Fibroblast of pulmonary artery (primary cell): ENCODE measurements around the gene CAMTA1.
"Not testable (repeated sequence)": the region's sequence is repeated elsewhere in the genome, so short reads cannot be mapped to it uniquely, and the experiment has no call there.

ENCODE experiments used
- DNase-seq: peaks from one replicate; pipeline ENCODE4 v3.0.0-alpha.2; 2010; ENCODE audit warnings: low read depth
- H3K4me3 ChIP-seq: replicated peaks from 2 replicates; pipeline ENCODE4 v1.5.1; 2011; ENCODE audit warnings: low read depth, mild to moderate bottlenecking, control low read depth, low read length, moderate library complexity
- TF ChIP-seq, protein P1 (sequence below): IDR thresholded peaks from 2 replicates; pipeline ENCODE4 v1.5.1; 2011; ENCODE audit warnings: mild to moderate bottlenecking, control low read depth, low read length, inconsistent platforms; ENCODE audit errors: missing control alignments

Gene CAMTA1

DNA sequence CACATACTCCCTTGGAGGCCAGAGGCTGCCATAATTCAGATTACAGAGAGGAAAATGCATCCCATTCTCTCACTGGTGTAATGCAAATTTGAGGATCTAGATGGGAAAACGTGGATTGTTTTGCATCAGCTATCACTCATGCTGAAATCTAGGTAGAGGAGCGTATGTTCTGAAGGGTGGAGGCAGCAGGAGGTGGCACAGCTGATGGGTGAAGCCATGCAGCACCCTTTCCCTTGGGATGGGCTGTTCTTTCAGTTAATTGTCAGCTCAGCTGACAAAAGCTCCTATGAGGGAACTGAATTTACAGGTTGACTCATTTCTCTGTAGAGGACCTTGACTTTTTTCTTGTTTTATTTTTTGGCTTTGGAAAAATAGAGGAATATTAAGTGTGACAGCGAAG, 41.8 kb downstream of the CAMTA1 start:
- no peak for DNase-seq
- TF ChIP-seq, protein P1, sequence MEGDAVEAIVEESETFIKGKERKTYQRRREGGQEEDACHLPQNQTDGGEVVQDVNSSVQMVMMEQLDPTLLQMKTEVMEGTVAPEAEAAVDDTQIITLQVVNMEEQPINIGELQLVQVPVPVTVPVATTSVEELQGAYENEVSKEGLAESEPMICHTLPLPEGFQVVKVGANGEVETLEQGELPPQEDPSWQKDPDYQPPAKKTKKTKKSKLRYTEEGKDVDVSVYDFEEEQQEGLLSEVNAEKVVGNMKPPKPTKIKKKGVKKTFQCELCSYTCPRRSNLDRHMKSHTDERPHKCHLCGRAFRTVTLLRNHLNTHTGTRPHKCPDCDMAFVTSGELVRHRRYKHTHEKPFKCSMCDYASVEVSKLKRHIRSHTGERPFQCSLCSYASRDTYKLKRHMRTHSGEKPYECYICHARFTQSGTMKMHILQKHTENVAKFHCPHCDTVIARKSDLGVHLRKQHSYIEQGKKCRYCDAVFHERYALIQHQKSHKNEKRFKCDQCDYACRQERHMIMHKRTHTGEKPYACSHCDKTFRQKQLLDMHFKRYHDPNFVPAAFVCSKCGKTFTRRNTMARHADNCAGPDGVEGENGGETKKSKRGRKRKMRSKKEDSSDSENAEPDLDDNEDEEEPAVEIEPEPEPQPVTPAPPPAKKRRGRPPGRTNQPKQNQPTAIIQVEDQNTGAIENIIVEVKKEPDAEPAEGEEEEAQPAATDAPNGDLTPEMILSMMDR: no peak
- H3K4me3 ChIP-seq: no peak overlapping the region

DNA sequence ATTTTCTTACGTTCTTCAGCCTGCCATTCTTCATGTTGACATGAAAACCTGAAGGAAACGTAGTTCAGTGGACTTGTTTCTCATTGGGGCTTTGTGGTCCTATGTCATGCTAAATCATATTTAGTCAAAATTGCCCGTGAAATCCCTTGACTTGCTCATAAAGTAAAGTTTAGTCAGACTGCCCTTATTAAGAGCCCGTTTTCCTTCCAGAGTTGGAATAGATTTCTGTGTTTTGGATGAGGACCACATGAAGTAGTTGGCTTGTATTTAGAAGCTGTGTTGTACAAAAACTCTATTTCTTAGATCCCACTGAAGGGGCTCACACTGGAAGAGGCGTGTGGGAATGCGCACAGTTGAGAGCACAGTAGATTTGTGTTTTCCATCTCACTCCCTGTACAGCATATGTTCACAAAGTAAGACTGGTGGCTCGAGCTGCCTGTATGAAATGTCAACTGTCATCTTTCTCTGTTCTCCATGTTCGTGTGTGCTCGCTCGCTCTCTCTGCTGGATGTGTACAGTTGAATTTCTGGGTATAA, 42.4 kb downstream of the CAMTA1 start:
- no peak for DNase-seq
- TF ChIP-seq, protein P1: no peak
- no peak overlapping the region for H3K4me3 ChIP-seq

DNA sequence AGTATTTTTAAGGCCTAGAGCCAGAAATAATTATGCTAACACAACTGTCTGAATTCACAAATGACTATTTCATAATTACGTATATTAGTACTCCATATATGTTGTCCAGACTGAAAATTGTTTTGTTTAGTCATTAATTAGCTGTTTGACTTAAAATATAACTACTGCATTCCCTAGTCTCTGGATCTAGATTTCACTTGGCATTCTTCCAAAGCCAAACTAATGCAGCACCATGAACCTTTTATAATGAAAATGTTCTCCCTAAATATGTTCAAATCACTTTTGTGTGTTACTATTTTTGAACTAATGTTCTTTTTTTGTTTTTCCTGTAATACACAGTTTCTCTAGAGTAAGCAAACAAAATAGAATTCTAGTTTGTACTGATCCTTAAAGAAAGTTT, 46.1 kb downstream of the CAMTA1 start:
- TF ChIP-seq, protein P1: no peak
- no peak overlapping the region for H3K4me3 ChIP-seq
- DNase-seq: no peak

DNA sequence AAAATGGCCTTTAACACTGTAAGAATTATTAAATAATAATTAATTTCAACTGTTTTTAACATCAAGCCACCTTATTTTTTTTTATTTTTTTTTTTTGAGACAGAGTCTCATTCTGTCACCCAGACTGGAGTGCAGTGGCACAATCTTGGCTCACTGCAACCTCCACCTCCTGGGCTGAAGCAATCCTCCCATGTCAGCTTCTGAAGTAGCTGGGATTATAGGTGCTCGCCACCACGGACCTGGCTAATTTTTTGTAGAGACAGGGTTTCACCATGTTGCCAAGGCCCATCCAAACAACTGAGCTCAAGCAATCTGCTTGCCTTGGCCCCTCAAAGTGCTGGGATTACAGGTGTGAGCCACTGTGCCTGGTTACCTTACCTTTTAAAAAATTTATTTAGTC, 46.8 kb downstream of the CAMTA1 start:
- H3K4me3 ChIP-seq, DNase-seq: not testable (repeated sequence)

DNA sequence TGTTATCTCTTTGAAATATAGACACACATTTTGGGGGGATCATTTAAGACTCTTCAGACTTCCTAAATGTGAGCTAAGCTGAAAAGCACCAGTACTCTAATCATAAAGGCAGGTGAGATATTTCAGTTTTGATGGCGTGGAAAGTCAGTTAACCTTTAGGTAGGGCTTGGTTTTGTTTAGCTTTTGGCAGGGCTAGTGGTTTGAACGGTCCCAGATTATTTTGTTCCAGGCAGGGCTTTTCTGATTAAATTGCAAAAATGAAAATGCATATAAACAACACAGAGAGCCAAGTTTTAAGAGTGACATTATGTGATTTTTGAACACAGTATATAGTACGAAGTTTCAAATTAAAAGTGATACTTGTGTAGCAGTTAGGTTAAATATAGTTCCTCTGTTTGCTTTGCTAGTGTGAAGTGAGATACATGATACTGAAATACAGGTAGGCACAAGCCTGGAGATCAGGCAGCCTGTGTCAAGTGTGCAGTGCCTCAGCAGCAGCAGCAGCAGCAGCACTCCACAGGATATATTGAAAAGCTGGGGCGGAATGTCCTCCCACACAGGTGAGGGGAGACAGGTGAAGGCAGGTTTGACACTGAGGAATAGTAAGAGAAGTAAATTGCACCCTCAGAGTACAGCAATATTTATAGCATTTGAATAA, 47.4 kb downstream of the CAMTA1 start:
- TF ChIP-seq, protein P1: no peak
- no peak overlapping the region for H3K4me3 ChIP-seq
- no peak for DNase-seq

DNA sequence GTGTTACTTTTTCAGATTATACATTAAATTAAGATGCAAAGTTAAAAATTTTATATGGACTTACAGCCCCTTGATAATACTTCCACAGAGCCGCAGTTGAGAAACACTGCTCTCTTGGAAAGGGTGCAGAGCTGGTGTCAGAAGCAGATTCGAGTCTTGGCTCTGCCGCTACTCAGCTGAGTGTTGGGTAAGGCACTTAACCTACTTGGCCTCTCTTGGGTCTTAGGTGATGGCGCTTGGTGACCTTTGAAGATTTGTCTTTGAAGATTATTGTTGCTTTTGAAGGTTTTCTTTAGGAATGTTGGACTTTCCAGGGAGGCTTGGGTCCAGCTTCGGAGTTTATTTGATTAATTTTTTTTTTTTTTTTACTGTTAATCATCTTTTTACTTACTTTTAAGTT, 48.5 kb downstream of the CAMTA1 start:
- no peak for DNase-seq
- no peak overlapping the region for H3K4me3 ChIP-seq
- TF ChIP-seq, protein P1: no peak

DNA sequence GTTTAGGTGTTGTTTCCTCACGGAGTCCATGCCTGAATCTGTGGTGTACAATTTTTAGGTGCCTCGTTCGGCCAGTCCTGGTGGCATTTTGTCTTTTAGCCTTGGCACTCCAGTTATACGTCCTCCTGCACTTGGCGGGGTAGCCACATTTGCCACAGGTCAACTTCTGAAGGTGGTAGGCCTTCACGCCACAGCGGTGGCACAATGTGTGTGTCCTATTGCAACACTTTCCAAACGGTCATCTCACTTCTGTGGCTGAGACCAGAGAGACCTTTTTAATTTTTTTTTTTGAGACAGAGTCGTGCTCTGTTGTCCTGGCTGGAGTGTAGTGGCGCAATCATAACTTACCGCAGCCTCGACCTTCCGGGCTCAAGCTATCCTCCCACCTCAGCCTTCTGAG, 49.1 kb downstream of the CAMTA1 start:
- no peak overlapping the region for H3K4me3 ChIP-seq
- no peak for DNase-seq
- TF ChIP-seq, protein P1: no peak
